IPS-18a (cell line): ENCODE measurements around the gene FCHSD2.
A peak's percentile ranks its signal among the peaks of the same experiment; 100 is the strongest.

ENCODE experiments used
- H3K27ac ChIP-seq: one replicate; pipeline ENCODE4 v1.5.1; 2013; ENCODE audit warnings: low read length
- H3K27me3 ChIP-seq: one replicate; pipeline ENCODE4 v1.6.1; 2013; ENCODE audit warnings: mild to moderate bottlenecking, low read length; ENCODE audit not compliant: control insufficient read depth, insufficient read depth
- H3K36me3 ChIP-seq: one replicate; pipeline ENCODE4 v1.6.1; 2013; ENCODE audit warnings: low read depth, low read length; ENCODE audit not compliant: control insufficient read depth
- H3K4me1 ChIP-seq: one replicate; pipeline ENCODE4 v1.6.1; 2013; ENCODE audit warnings: low read depth, low read length; ENCODE audit not compliant: control insufficient read depth
- H3K4me3 ChIP-seq: one replicate; pipeline ENCODE4 v1.5.1; 2013; ENCODE audit warnings: low read length
- H3K9ac ChIP-seq: one replicate; pipeline ENCODE4 v1.6.1; 2013; ENCODE audit warnings: mild to moderate bottlenecking, low read length, moderate library complexity
- H3K9me3 ChIP-seq: one replicate; pipeline ENCODE4 v1.6.1; 2013; ENCODE audit warnings: low read depth, low read length; ENCODE audit not compliant: control insufficient read depth

Gene FCHSD2

DNA sequence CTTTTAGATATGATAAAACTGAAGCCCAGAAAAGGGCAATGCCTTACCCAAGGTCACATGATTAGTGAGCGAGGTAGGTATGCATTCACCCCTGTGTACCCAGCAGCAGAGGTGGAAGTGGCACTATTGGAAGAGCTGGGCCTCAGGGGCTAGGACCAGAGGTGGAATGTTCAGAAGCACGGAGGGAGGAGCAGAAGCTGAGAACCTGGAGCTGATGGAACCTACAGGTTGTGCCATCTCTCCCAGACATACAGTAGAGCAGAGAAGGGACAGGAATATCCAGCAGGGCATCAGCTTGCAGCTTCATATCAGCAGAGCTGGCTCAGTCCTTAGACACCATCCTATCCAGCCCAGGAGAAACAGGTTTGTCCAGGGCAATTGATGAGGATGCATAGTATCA, 14.6 kb upstream of the FCHSD2 start:
- no peak overlapping the region for H3K9ac ChIP-seq
- no peaks in the 10 kb centered on the region for H3K27me3 ChIP-seq
- H3K9me3 ChIP-seq = no peaks in the 10 kb centered on the region
- no peaks in the 10 kb centered on the region for H3K4me1 ChIP-seq
- no peaks in the 10 kb centered on the region for H3K36me3 ChIP-seq
- no peak overlapping the region for H3K4me3 ChIP-seq
- H3K27ac ChIP-seq = no peak overlapping the region

GRCh38 chr11:73156114-73156513, 14.0 kb upstream of the FCHSD2 start:
- Histone ChIP-seq H3K27ac (no peak overlapping the region), H3K9ac (no peak overlapping the region)

DNA sequence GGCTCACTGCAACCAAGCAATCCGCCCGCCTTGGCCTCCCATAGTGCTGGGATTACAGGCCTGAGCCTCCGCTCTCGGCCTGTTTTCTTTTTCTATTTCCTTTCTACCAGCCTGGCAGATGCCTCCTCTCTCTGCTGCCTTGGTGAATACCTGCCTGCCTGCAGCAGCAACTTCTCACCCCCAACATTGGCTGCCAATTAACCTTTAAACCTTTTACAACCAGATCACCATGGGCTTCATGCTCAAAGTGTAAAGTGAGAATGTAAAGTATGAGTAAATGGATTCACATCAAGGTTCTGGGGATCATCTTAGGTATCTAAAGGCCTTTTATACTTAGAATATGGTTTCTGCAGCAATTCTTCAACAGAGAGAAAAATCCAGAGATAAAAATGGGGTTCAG, 13.0 kb upstream of the FCHSD2 start:
- Histone ChIP-seq H3K27ac (no peak overlapping the region), H3K9me3 (no peaks in the 10 kb centered on the region), H3K4me3 (no peak overlapping the region), H3K36me3 (no peaks in the 10 kb centered on the region), H3K4me1 (no peaks in the 10 kb centered on the region), H3K27me3 (no peaks in the 10 kb centered on the region), H3K9ac (no peak overlapping the region)

More at GRCh38 chr11:73156114-73156513, 14.0 kb upstream of the FCHSD2 start:
- no peak overlapping the region for H3K4me3 ChIP-seq
- H3K27me3 ChIP-seq = no peaks in the 10 kb centered on the region
- H3K9me3 ChIP-seq = no peaks in the 10 kb centered on the region
- H3K4me1 ChIP-seq = no peaks in the 10 kb centered on the region
- H3K36me3 ChIP-seq = no peaks in the 10 kb centered on the region

GRCh38 chr11:73154178-73154577, 12.1 kb upstream of the FCHSD2 start:
- Histone ChIP-seq H3K27me3 (no peaks in the 10 kb centered on the region), H3K36me3 (no peaks in the 10 kb centered on the region), H3K4me3 (no peak overlapping the region), H3K27ac (no peak overlapping the region), H3K9me3 (no peaks in the 10 kb centered on the region), H3K9ac (no peak overlapping the region), H3K4me1 (no peaks in the 10 kb centered on the region)

- H3K4me1 ChIP-seq = peaks cover 2% of the 10 kb centered on the region
- no peak overlapping the region for H3K27ac ChIP-seq
- H3K36me3 ChIP-seq = no peaks in the 10 kb centered on the region
- H3K9ac ChIP-seq = no peak overlapping the region
- no peaks in the 10 kb centered on the region for H3K27me3 ChIP-seq
- H3K4me3 ChIP-seq = no peak overlapping the region
- H3K9me3 ChIP-seq = no peaks in the 10 kb centered on the region
These were observed 10.9 kb upstream of the FCHSD2 start for GRCh38 chr11:73152861-73153483.

DNA sequence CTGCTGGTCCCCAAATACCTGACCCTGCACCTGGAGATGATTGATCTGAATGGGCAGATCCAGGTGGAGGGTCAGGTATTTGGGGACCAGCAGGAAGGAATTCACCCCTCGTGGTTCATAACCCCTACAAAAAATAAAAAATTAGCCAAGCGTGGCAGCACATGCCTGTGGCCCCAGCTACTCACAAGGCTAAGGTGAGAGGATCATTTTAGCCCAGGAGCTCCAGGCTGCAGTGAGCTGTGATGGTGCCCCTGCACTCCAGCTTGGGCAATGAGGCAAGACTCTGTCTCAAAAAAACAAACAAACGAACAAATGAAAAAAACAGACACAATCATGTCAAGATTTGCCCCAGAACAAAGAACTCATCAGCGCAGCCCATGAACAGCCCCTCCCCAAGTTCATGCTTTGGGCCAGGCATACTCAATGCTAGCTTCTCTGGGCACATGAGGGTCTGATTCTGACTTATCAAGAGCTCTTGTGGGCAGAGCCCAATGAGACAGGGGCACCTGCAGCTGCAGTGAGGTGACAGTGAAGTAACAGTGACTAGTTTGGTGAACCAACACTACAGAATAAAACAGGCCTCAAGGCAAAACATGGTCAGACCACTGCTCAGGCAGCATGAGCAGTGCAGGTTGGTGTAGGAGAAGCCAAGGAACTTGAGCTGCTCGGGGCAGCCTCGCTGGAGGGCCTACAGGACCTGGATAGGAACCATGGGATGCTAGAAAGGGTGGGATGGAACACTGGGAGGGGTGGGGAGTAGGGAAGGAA, 10.2 kb upstream of the FCHSD2 start:
- Histone ChIP-seq H3K36me3 (no peaks in the 10 kb centered on the region), H3K27me3 (no peaks in the 10 kb centered on the region), H3K4me1 (peaks cover 9% of the 10 kb centered on the region), H3K9me3 (no peaks in the 10 kb centered on the region), H3K27ac (no peak overlapping the region), H3K4me3 (no peak overlapping the region), H3K9ac (no peak overlapping the region)

- H3K9me3 ChIP-seq = no peaks in the 10 kb centered on the region
- peaks cover 11% of the 10 kb centered on the region for H3K4me1 ChIP-seq
- no peak overlapping the region for H3K9ac ChIP-seq
- no peak overlapping the region for H3K27ac ChIP-seq
- no peak overlapping the region for H3K4me3 ChIP-seq
- no peaks in the 10 kb centered on the region for H3K27me3 ChIP-seq
- H3K36me3 ChIP-seq = no peaks in the 10 kb centered on the region
These were observed 9.3 kb upstream of the FCHSD2 start for GRCh38 chr11:73151416-73151815.

GRCh38 chr11:73149105-73149504, 7.0 kb upstream of the FCHSD2 start:
- Histone ChIP-seq H3K27me3 (no peaks in the 10 kb centered on the region), H3K4me3 (no peak overlapping the region), H3K9me3 (no peaks in the 10 kb centered on the region), H3K27ac (no peak overlapping the region), H3K9ac (no peak overlapping the region), H3K36me3 (no peaks in the 10 kb centered on the region), H3K4me1 (peaks cover 11% of the 10 kb centered on the region)

DNA sequence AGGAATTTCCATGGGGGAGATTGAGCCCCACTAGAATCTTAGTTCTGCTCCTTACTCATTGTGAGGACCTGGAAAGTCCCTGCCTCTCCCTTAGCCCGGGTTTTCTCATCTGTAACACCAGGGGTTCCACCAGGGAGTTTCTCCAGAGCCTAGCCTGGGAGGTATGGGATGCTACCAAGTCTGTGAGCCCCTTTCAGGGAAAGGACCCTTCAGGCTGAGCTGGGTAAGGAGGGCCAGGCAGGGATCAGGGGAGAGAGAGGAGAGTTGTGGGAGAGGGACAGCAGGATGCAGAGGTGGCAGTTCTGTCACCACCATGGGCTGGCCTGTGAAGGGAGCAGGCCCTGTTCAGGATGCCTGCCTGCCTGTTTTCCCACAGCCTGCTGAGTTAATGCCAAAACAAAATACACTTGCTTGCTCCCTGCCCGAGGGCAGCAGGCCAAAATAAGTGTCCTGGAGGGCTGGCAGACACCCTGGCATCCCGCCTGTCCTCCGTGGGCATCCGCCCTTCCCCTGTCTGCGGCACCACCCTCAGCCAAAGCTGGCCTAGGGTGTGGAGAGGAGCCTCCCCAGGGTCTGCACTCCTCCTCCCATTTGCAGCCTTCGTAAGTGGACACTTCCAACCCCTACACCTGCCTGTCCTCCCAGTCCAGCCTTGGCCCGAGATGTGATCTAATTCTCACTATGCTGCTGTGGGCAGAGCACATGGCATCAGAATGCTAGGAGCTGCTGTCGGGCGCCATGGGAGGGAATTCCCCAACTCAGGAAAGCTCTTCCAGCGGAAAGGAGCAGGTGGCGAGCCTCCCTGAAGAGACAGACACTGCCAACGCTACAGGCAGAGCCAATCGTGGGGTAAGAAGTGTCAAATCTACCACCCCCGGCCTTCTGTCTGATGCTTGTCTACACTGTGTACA, 5.9 kb upstream of the FCHSD2 start:
- no peaks in the 10 kb centered on the region for H3K9me3 ChIP-seq

DNA sequence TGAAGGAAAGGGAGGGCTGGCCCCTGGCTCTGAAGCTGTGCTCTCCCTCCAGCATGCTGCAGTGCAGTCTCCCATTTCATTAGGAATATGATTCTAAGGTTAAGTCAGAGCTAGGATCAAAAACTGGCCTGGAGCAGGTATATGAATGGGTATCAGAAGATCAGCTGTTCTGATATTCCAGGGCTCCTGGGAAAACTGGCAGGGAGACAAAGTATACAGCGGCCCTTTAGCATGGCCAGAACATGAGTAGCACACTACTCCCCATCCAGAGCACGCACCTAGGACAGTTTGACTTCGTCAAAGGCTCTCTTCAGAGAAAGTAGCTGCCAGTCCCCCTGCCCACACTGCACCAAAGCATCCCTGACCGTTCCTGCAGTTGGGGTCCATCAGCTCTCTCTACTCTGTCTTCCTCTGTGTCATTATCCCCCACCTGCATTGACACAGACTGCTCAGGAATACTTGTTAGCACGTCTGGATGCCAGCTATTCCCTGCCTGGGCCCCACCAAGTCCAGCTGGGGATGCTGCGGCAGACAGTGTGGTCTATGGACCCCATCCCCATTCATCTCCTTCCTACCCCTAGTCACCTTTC, 4.0 kb upstream of the FCHSD2 start:
- Histone ChIP-seq H3K4me1 (peaks cover 20% of the 10 kb centered on the region), H3K36me3 (no peaks in the 10 kb centered on the region), H3K27ac (no peak overlapping the region), H3K9me3 (no peaks in the 10 kb centered on the region), H3K4me3 (no peak overlapping the region), H3K27me3 (peaks cover 10% of the 10 kb centered on the region), H3K9ac (no peak overlapping the region)

More for the DNA sequence above, 5.9 kb upstream of the FCHSD2 start:
- Histone ChIP-seq H3K4me3 (no peak overlapping the region), H3K4me1 (peaks cover 18% of the 10 kb centered on the region), H3K27ac (no peak overlapping the region), H3K36me3 (no peaks in the 10 kb centered on the region), H3K9ac (no peak overlapping the region), H3K27me3 (peaks cover 8% of the 10 kb centered on the region)

DNA sequence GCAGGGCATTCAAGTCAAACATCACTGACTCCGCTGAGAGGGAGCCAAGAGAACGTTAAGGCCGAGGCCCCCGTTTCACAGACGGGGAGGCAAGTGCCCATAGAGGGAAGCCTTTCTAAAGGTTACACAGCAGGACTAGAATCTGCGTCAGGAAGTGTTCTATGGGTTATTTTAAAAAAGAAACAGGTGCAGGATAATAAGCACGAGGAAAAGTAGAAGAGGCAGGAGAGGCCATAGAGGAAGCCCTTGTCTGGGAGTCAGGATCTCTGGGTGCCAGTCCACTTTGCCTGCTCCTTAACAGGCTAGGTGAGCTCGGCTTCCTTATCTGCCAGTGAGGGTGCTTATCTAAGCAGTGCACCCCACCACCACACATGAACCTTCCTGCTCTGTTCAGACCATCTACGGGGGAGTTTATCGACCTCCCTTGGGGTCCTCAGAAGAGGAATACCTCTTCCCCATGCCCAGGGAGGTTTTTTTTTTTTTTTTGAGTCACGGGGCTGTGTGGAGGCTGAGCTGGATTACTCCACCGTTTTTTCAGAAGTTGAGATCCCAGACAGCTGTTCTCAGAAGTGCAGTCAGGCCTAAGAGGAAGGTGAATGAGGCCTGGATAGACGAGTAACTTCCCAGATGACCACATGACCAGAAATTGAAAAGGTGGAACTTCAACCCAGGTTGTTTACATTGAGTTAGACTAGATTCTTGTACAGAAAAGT, 1.2 kb upstream of the FCHSD2 start:
- Histone ChIP-seq H3K4me3 (peak overlapping the region; percentile 83), H3K36me3 (no peaks in the 10 kb centered on the region), H3K9me3 (no peaks in the 10 kb centered on the region), H3K27me3 (peaks cover 27% of the 10 kb centered on the region), H3K4me1 (peaks cover 30% of the 10 kb centered on the region), H3K9ac (peak overlapping the region; percentile 71), H3K27ac (peak overlapping the region; percentile 58)
